BE2C (cell line): Measurements from ENCODE around the gene RNF167.
A peak's percentile ranks its signal among the peaks of the same experiment; 100 is the strongest.
"Not testable (repeated sequence)": the region's sequence is repeated elsewhere in the genome, so short reads cannot be mapped to it uniquely, and the experiment has no call there.

Experiments used
- DNase-seq: peaks from one replicate; pipeline ENCODE4 v3.0.0-alpha.2; 2020
- H3K27me3 ChIP-seq: fragments of 250-450 bp; sonication (Bioruptor Pico); 2 replicates; pipeline ENCODE4 v1.5.1; 2020; ENCODE audit warnings: mild to moderate bottlenecking
- H3K36me3 ChIP-seq: fragments of 250-450 bp; sonication (Bioruptor Pico); 2 replicates; pipeline ENCODE4 v1.5.1; 2020; ENCODE audit warnings: mild to moderate bottlenecking
- H3K4me1 ChIP-seq: fragments of 250-450 bp; sonication (Bioruptor Pico); 2 replicates; pipeline ENCODE4 v1.5.1; 2020
- H3K4me3 ChIP-seq: 2 replicates; pipeline ENCODE4 v1.5.1; 2011; ENCODE audit warnings: low read depth, low read length
- H3K9me3 ChIP-seq: fragments of 250-450 bp; sonication (Bioruptor Pico); 2 replicates; pipeline ENCODE4 v1.5.1; 2020
- TF ChIP-seq, protein P1 (sequence below): IDR thresholded peaks from 2 replicates; pipeline ENCODE4 v1.5.1; 2012; ENCODE audit warnings: mild to moderate bottlenecking, low read depth, low read length

Gene RNF167

DNA sequence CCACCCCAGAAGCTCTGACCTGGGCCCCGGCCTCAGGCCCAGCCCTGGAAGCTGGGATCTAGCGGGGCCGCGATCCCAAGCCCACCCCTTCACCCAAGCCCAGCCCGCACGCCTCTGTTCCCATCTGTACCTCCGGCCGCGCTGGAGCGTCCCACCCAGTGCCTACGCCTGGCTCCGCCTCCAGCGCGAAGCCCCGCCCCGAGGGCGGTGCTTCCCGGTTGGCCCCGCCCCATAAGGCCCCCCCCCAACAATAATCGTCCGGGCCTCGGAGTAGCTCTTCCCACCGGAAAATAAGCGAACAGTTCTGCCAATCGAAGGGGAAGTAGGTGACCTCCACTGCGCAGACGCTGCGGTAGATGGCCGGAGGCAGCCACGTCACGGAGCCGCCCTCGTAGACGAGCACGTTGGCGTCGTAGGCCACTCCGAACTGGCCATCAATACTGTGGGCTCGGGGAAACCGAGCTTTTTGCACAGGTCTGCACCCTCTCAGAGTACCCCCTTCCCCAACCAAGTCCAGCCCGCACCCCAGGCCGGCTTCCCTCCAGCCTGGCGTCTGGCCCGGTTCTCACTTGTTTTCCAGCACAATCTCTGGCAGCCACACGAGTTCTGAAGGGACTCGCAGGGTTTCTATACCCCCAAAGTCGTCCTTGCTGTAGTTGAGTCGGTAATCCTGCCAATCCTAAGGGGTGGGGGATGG is 38.3 kb upstream of the RNF167 start:
- no peaks in the 10 kb centered on the region for H3K27me3 ChIP-seq
- H3K36me3 ChIP-seq: no peaks in the 10 kb centered on the region
- H3K4me1 ChIP-seq: no peaks in the 10 kb centered on the region
- TF ChIP-seq, protein P1, sequence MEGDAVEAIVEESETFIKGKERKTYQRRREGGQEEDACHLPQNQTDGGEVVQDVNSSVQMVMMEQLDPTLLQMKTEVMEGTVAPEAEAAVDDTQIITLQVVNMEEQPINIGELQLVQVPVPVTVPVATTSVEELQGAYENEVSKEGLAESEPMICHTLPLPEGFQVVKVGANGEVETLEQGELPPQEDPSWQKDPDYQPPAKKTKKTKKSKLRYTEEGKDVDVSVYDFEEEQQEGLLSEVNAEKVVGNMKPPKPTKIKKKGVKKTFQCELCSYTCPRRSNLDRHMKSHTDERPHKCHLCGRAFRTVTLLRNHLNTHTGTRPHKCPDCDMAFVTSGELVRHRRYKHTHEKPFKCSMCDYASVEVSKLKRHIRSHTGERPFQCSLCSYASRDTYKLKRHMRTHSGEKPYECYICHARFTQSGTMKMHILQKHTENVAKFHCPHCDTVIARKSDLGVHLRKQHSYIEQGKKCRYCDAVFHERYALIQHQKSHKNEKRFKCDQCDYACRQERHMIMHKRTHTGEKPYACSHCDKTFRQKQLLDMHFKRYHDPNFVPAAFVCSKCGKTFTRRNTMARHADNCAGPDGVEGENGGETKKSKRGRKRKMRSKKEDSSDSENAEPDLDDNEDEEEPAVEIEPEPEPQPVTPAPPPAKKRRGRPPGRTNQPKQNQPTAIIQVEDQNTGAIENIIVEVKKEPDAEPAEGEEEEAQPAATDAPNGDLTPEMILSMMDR: no peak
- H3K9me3 ChIP-seq: no peaks in the 10 kb centered on the region
- H3K4me3 ChIP-seq: no peak overlapping the region
- no peak for DNase-seq

DNA sequence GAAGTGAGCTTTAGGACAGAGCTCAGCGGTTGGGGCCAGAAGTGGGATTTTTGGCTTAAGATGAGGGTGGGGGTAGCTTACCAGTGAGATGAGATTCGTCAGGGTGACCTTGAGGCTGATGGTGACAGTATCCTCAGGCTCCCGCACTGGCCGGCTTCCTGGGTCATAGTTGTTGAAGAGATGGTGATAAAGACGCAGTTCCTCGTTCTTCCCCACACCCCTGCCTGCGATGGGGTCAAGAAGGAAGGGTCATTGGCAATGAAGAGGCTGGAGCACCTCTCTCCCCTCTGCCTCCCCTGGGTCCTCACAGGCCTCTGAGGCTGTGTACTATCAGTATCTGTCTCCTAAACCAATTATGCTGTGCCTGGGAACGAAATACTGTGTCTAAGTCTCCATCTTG is 37.5 kb upstream of the RNF167 start:
- DNase-seq: no peak
- TF ChIP-seq, protein P1: no peak

DNA sequence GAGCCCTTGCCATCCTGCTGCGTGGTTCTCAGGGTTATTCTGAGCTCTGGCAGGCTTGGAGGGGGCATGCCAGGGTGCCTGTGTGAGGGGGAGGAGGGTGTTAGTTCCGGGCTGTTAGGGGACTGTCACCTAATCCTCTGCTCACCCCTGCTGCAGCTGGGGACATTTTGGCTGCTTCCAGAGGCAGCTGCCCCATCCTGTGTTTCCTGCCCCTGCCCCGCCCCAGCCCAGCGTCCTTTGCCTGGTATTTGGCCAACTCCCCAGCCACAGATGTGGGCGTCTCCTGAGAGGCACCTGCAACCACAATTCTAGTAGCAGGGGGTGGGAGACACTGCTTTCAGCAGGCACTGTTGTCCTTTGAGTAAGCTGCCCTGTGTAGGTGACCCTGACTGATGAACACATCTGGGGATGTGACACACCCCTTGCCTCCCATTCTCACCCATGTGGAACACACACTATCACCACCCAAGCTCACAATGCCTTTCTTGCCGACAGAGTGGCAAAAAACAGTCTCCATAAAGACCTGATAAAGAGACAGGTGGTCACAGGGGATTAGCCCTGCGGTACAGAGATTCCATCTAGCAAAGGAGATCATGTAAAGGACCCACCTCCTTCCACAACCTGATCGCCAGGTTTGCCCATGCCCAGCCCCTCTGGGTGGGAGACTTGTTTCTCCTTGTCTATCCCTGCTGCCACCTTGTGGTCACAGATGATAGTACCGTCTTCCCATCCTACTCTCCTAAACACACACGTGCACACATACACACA is 36.8 kb upstream of the RNF167 start, which contains the start of gene CHRNE:
TSS of gene CHRNE (minus strand) at position 48 of the 768 bp plus-strand sequence. CDS start at position 13, 35 bp downstream.
- Histone ChIP-seq H3K27me3 (no peaks in the 10 kb centered on the region), H3K4me3 (no peak within 1 kb of the TSS), H3K4me1 (no peaks in the 10 kb centered on the region), H3K9me3 (no peaks in the 10 kb centered on the region), H3K36me3 (no peaks in the 10 kb centered on the region)
- DNase-seq: peak; percentile 68
- TF ChIP-seq, protein P1: peak; percentile 61

More for the DNA sequence above, 37.5 kb upstream of the RNF167 start:
- Histone ChIP-seq H3K36me3 (no peaks in the 10 kb centered on the region), H3K27me3 (no peaks in the 10 kb centered on the region), H3K4me1 (no peaks in the 10 kb centered on the region), H3K4me3 (no peak overlapping the region), H3K9me3 (no peaks in the 10 kb centered on the region)

DNA sequence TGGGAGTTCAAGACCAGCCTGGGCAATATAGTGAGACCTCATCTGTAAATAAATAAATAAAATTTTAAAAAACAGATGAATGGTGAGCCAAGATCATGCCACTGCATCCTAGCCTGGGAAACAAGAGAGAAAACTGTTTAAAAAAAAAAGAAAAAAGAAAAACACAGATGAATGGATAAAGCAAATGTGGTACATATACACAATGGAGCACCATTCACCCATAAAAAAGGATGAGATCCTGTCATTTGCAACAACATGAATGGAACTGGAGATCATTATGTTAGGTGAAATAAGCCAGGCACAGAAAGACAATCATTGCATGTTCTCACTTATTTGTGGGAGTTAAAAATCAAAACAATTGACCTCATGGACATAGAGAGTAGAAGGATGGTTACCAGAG is 33.4 kb upstream of the RNF167 start:
- H3K9me3 ChIP-seq, H3K27me3 ChIP-seq, H3K4me3 ChIP-seq, H3K4me1 ChIP-seq, H3K36me3 ChIP-seq, DNase-seq: not testable (repeated sequence)

DNA sequence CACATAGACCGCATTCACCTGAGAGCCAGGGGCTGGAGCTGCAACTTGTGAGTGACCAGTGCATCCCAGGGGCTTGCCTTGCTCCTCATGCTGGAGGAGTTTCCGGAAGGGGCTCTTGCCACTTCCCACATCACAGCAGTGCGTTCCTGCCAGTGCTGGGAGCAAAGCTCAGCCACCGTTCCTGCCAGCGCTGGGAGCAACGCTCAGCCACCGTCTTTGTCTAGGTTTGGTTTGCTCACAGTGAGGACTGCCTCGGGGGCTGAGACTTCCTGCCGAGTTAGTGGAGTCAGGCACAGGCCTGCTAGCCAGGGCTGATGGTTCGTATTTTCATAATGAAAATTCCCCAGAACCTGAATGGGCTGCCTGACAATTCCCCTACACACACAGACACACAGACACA is 31.8 kb upstream of the RNF167 start:
- TF ChIP-seq, protein P1: no peak
- DNase-seq: no peak
- H3K4me1 ChIP-seq: no peaks in the 10 kb centered on the region

DNA sequence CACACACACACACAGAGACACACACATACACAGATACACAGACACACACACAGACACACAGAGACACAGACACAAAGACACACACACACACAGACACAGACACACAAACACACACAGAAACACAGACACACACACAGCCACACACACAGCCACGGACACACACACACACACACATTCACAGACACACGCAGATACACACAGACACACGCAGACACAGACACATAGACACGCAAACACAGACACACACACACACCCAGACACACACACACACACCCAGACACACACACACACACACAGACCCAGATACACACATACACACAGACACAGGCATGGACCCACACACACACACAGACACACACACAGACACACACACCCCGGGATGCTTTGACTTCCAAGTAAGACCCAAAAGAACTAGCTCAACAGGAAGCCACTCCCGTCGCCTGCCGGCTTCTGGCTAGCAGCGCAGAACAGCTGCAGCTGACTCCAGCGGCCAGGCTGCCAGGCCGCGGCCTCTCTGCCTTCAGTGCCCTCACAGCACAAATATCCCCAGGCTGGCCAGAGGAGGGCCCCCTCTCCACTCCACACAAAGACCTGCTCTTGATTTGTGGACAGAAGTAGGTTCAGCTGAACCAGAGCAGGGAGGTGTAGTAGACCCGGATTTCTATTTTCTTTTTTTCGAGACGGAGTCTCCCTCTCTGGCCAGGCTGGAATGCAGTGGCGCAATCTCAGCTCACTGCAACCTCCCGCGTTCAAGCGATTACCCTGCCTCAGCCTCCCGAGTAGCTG is 31.2 kb upstream of the RNF167 start:
- Histone ChIP-seq H3K9me3 (no peaks in the 10 kb centered on the region), H3K36me3 (no peaks in the 10 kb centered on the region), H3K27me3 (no peaks in the 10 kb centered on the region), H3K4me3 (no peak overlapping the region), H3K4me1 (no peaks in the 10 kb centered on the region)
- TF ChIP-seq, protein P1: peak; percentile 71
- peak; percentile 85 for DNase-seq

More for the DNA sequence above, 31.8 kb upstream of the RNF167 start:
- no peaks in the 10 kb centered on the region for H3K9me3 ChIP-seq
- no peaks in the 10 kb centered on the region for H3K27me3 ChIP-seq
- no peaks in the 10 kb centered on the region for H3K36me3 ChIP-seq
- no peak overlapping the region for H3K4me3 ChIP-seq
